AML-193 (cell line): ENCODE results near the gene SARDH.
A peak's percentile ranks its signal among the peaks of the same experiment; 100 is the strongest.

ENCODE experiments used
- DNase-seq, 2 experiments: peaks; one replicate each; lab custom pipeline; 2025; lab: John Stamatoyannopoulos, UW

The SARDH gene, protein sequence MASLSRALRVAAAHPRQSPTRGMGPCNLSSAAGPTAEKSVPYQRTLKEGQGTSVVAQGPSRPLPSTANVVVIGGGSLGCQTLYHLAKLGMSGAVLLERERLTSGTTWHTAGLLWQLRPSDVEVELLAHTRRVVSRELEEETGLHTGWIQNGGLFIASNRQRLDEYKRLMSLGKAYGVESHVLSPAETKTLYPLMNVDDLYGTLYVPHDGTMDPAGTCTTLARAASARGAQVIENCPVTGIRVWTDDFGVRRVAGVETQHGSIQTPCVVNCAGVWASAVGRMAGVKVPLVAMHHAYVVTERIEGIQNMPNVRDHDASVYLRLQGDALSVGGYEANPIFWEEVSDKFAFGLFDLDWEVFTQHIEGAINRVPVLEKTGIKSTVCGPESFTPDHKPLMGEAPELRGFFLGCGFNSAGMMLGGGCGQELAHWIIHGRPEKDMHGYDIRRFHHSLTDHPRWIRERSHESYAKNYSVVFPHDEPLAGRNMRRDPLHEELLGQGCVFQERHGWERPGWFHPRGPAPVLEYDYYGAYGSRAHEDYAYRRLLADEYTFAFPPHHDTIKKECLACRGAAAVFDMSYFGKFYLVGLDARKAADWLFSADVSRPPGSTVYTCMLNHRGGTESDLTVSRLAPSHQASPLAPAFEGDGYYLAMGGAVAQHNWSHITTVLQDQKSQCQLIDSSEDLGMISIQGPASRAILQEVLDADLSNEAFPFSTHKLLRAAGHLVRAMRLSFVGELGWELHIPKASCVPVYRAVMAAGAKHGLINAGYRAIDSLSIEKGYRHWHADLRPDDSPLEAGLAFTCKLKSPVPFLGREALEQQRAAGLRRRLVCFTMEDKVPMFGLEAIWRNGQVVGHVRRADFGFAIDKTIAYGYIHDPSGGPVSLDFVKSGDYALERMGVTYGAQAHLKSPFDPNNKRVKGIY

DNA sequence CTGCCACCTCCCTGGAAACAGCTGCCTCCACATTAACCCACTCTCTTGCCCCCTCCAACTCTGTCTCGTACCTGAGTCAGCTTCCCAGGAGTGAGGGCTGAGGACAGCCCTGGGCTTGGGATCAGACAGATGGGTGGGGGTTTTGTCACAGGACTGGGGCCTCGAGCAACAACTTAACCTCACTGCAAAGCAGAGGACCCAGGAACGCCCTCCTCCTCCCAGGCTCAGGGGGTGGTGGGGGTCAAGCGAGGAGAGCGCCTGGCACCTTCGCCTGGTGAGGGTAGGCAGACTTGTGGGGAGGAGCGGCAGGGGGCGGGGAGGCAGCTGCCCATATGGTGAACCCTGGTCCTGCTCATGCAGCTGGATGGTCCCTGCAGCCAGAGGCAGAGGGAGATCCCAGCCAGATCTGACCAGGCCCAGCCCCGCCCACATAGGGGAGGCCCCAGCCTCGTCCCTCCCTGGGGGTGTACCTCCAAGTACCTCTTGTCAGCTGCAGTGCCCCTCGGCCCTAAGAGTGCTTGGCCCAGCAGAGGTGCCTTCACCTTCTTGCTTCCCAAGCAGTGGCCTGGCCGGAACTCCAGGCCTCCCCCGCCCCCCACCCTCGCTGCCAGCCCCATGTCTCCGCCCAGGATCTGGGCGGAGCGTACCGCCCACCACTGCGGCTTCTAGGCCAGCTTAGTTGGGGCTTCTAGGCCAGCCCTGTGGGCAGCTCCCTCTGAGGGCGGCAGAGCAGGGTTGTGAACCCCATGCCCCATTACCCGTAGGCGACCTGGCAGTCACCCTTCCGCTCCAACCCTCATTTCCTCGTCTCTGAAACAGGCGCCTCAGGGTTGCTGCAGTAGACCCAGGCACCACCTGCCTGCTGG is at the start of gene SARDH:
SARDH (minus strand) TSS at position 579 of the 866 bp plus-strand sequence. CDS start 4,179 bp downstream, outside the sequence.
- peak; percentile 60 to 64 for DNase-seq

DNA sequence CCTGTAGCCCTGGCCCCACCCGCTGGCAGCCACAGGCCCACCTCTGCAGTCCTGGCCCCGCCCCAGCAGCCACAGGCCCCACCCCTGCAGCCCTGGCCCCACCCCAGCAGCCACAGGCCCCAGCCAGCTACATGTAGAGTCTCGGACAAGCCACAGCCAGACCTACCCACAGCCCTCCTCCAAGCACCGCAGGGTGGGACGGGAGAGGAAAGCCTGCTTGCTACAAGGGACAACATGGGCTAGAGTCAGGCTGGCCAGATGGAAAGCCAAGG is 49.5 kb upstream of the SARDH start:
- no peak for DNase-seq

DNA sequence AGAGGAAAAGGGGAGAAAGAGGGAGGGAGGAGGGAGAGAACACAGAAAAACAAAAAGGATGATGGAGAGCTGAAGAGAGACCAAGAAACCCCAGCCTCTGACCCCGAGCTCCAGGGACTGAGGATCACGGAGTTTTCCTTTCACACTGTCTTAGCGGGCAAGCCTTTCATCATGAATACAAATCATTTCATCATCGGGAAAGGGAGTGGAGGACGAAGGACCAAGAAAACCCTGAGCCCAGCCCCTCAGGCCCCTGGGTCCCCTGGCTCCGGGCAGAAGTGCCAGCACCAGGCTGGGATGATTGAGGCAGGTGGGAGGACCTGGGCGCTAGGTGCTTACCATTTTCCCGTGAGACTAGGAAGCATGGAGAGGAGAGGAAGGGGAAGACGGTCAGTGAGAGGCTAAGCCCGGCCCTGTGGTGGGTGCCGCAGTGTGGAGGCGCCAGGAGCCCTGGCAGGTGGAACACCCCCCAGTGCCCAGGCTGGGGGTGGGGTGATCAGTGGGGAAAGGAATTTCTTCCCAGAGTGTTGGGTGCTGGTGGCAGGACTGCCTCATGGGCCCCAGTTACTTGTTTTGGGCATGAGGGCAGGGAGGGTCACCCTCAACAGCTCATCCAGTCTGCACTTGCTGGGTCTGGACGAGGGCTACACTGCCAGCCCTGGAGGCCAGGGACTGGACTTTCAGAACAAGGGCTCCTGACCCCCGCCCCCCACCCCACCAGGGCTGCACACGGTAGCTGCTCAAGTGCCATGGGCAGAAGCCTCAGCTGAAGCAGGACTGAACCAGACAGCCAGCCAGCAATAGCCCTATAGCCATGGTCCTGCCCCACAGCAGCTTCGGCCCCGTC is 49.0 kb upstream of the SARDH start:
- DNase-seq: no peak

DNA sequence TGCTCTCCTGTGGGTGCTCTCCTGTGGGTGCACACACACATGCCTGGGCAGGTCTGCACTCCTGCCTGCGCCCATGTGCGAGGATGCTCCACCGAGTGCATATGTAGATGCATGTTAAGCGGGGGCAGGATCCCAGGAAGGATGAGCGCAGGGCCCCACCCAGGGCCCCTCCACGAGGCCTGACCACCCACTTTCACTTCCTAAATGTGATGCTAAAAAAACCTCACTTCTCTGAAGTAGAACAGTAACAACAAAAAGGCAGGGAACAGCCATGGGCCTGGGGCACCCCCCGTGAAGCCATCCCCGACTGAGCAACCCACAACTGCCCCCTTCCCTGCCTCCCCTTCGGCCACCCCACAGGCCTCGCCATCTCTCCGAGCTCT is 48.2 kb upstream of the SARDH start:
- no peak for DNase-seq

DNA sequence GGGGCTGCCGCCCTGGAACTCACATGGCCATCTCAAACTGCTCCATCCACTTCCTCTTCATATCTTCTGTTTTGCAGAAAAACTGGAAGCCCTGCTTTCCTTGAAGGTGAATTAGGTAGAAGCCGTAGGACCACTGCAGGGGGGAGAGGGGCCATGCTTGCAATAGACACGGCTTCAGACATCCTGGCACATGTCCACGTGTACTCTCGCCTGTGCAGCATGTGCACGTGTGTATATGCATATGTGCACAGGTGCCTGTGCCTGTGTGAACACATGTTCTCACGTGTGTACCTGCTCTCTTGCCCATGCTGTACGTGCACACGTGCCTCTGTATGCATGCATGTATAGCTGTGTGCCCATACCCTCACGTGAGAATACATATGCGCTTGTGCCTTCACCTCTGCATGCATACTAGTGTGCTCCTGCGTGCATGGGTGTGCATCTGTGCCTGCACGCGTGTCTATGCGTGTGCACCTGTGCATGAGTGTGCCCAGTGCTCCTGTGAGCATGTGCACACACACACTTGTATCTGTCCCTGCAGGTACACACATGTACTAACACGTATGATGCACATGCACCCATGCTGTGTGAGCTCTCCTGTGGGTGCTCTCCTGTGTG is 47.7 kb upstream of the SARDH start:
- DNase-seq: no peak

DNA sequence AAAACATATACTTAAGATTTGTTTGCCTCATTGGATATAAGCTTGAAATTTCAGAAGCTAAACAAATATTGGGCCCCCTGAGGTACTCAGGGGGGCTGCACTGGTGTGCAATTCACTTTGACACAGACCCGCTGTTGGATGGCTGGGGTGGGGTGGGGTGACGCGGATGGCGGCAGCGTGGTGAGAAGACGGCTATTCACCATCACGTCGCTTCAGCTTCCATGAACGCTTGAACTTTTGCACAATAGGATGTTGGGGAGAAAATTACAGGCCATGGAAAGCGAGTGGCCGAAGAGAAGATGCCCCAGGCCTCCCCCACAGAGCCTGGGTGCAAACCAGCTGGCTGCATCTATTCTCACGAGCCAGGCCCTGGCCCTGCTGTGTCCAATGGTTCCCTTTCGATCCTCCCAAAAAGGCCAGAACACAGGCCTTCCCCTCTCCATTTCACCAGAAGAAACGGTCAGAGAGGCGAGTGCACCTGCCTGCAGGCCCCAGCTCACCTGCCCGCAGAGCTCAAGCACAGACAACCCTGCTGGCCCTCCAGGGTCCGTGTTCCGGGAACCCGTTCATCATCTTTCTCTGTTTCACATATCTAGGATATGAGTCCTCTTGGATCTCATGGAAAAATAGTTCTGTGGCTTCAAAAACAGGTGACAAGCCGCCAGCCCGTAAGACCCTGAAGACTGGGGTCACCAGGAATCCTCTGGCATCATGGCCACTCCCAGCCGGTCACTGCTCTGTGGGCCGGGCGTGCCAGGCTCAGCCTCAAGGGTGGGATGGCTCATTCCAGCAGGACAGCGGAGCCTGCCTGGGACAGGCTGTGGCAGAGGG is 46.8 kb upstream of the SARDH start:
- no peak for DNase-seq

DNA sequence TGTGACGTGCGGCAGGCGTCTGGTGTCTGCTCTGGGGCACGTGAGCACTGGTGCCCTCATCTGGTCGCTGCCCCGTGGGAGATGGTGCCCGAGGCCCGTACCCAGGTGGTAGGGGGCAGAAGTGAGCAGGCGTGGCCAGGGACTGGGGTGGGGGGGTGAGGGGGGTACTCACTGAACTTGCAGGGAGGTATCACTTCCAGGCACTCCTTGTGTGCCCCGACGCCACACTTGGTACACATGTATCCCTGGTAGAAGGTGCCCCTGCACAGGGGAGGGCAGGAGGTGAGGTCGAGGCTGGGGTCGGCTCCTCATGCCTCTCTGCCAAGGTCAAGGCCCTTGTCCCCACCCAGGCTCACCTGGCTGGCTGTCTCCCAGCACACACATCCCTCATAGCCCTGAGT is 45.2 kb upstream of the SARDH start:
- DNase-seq: no peak

DNA sequence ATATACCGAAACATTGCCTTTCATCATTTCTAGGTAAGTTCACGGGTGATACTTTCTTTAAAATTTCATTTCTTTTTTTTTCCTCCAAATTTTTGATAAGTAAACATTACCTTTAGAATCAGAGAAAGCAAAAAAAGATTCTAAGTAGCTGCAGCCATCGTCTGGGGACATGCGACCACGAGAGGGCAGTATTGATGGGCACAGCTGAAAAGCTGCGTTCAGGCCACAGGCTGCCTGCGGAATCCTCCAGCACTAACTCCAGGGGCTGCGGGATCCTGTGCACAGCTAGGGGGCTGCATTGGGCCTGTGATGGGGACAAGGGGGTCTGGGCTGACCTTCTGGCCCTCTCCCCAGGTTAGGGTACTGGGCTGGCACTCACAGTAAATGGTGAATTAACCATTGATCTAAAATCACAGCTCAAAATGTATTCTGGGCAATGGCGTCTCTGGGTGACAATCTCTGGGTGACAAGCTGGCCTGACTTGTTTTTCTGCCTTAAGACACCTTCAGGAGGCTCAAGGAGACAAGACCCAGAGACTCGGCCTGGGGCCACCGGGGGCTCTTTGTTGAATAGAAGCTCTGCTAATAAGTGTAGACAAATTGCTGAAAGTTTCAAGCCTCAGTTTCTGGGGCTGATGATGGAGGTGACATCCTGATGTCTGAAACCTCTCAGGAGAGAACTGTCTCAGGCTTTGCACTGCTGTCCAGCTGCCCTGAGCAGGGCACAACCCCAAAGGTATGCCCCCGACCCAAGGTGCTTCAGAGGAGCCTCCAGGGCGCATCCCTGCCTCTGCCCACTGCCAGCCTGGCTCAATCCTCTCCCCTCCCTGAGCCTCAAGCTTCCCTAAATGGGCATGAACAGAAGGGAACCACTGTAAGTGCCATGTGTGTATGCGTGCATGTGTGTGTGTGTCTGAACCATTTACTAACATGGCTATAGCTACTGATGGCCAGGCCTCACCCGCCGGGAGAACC is 44.3 kb upstream of the SARDH start:
- peak; percentile 36 to 49 for DNase-seq

DNA sequence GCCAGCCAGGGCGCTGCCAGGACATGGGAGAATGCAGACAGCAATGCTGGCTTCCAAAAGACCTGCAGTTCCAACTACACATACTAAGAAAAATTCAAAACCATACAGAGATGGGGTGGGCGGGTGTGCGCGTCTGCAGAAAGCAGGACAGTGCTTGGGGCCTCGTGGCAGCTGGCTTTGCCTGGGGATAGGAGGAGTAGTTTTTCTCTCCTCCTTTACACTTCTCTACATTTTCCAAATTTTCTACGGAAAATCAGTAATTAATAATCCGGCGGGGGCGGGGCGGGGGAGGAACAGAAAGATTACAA is 43.6 kb upstream of the SARDH start:
- DNase-seq: no peak

DNA sequence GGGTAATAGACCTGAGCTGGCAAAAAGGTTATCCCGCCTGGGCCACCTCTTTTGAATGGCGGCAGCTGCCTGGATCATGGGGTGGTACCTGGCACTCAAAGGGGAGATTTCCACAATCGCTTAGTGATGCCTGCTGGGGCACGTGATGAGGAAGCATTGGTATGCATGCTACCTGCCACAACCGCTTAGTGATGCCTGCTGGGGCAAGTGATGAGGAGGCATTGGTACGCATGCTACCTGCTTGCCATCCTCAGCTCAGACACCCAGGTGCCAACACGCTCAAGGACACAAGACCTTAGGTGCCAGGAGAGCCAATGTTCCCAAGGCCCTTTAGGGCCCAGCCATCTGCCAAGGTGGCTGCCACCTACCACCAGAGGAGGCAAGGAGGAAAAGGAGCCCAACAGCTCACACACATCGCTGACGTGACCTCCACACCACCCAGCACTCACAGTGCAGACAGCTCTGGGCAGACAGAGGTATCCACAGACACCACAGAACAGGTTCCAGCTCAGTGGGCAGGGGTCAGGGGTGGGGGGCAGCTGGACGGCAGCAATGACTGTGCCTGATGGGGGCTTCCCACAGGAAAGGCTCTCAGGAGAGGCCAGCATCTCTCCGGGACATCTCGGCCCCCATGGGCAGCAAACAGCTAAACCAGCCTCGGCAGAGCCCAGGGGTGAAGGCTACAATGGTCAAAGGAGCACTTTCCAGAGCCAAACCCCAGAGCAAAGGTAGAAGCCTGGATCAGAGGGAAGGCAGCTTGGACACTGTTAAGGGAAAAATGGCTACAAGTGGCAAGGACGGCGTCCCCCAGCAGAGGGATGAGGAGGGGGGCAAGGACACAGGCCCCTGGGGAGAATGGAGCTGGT is 43.0 kb upstream of the SARDH start:
- DNase-seq: no peak

DNA sequence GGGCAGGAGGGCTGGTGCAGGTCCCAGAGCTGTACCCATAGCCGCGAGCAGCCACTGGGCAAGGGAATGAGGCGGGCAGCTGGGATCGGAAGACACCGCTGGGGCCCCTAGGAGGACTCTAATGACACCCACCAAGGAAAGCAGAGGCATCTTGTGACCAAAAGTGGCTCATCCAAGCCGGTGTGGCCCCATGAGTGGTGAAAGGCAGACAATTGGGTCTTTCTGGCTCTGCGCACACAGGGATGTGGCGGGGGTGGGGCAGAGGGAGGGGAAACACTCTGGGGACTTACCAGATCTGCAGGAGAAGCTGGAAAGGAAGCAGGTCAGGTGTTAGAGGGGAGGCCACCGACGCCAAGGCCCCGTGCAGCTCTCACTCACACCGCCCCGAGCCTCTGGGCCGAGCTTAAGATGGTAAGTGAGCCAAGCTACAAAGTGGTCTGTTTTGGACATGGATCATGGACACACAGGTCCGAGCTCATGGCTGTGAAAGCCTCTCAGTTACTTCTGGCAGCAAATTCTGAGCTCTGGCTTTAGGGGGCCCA is 42.3 kb upstream of the SARDH start:
- DNase-seq: no peak

DNA sequence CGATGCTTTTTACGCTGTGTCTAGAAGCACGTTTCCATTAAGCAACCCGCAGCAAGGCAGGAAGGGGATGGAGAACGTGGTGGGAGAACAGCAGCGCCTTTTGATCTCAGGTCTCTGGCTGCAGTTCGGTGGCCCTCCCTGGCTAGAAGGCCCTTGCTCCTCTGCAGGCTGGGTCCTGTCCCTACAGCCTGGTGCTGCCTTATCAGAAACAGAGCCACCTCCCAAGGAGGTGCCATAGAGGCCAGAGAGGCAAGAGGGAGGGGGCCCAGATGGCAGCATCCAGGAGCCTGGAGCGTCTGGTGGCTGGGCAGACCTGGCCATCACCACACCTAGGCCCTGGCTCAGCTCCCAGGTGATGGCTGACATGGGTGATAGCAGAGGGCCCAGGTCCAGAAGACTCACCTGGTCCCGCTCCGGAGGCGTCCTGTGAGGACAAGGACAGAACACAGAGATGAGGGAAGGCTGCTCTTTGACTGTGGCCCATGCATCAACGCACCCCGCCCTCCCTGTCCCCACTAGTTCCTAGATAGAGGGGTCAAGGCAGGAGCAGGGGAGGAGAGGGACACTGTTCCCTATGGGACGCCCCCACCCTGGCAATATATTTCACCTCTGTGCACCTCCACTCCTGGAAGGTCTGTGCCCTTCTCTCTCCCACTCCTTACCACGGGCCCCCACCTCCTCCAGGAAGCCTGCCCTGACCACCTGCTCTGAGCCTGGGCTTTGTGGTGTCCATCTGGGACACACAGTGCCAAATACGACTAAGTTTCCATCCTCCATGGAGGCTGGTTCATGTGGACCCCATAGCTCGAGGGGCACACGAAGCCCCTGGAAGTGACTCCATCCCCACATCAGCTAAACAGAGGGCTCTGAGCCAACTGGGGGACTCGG is 41.6 kb upstream of the SARDH start:
- DNase-seq: no peak

DNA sequence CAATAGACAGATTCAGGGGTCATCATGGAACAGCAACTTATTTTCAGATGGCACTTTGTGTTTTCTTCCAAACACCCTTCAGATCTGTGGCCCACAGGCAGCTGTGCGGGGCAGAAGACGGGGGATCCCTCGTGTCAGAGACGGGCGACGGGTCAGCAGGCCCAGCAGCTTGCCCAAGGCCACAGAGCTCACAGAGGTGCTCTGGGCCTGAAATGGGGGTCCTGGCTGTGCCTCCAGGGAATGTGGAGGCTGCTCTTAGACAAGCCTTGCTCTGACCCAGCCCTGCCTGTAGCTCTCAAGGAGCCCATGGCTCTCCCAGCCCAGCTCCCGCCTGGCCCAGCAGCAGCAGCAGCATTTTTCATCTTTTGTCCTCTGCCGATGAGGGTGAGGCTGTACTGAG is 40.9 kb upstream of the SARDH start:
- DNase-seq: no peak

DNA sequence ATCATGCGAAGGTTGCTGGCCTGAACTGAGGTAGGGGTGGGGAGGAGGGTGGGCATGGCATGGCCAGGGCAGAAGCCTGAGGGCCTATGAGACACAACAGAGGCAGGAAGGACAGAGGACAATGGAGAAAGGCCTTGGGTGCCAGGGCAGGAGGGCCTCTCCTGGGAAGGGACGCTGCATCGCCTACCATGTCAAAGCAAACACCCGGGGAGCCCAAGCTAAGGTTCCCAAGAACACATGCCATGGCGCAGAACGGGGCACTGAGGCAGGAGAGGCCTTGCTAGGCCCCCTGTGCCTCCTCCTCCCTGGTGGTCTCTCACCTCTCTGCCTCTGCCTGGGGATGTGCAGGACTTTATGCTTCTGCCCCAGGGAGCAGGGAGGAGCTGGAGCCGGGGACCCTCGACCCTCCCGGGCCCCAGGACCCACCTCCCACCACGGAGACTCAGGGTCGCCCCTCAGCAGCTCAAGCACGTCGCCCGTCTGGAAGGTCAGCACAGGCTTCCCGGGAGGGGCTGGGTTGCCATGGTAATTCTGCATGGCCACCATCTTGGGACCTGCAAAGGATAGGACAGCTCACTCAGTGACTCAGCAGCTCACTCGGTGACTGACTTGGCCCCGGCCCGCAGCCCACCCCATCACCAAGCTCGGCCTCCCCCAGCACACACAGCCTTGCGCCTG is 40.3 kb upstream of the SARDH start:
- DNase-seq: no peak

DNA sequence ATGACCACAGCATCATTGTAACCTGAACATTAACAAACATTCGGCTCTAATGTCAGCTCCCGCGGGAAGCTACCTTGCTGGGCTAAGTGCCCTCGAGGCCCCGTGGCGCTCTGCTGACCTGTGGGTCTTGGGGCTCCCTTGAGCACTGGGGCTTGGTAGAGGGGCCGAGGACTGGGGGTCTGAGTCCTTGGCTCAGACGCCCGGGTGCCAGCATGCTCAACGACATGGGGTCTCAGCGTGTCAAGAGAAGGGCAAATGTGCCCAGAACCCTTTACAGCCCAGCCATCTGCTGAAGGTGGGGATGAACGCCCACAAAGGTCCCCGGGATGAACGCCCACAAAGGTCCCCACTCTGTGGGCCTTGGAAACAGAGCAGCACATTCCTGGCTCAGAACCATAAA is 39.7 kb upstream of the SARDH start:
- no peak for DNase-seq
